H7 (cell line): ENCODE measurements around the gene ARHGAP4. TPM values are rescaled to one million over a fixed set of nuclear protein-coding genes. Genes with fewer than 3 reads are reported as not detected.
A peak's percentile ranks its signal among the peaks of the same experiment; 100 is the strongest.

Source experiments
- DNase-seq: peaks from one replicate; pipeline ENCODE4 v3.0.0; 2012
- H3K27me3 ChIP-seq: 2 replicates; pipeline ENCODE4 v1.6.0; 2011; ENCODE audit warnings: mild to moderate bottlenecking, low read length; ENCODE audit not compliant: control insufficient read depth, insufficient read depth
- H3K36me3 ChIP-seq: replicated peaks from 2 replicates; pipeline ENCODE4 v1.5.1; 2011; ENCODE audit warnings: low read length; ENCODE audit not compliant: control insufficient read depth, insufficient read depth
- H3K4me3 ChIP-seq: 2 replicates; pipeline ENCODE4 v1.5.1; 2011; ENCODE audit warnings: low read depth, mild to moderate bottlenecking, control low read depth, low read length, moderate library complexity; ENCODE audit not compliant: insufficient read depth
- total RNA-seq: library from RNA; depleted of rRNA; stranded (reverse); fragments of >200 nt; shearing (Covaris generic); gene quantifications from 2 replicates; pipeline ENCODE4 v1.2.3, GENCODE V29; 2014

Gene ARHGAP4
- total RNA-seq, 1 experiment from 2014 or later, result 39.4 TPM

GRCh38 chrX:153955228-153955732 lies 29.2 kb upstream of the ARHGAP4 start:
- peaks cover 65% of the 10 kb centered on the region for H3K36me3 ChIP-seq
- H3K4me3 ChIP-seq, result no peak overlapping the region
- H3K27me3 ChIP-seq, result no peaks in the 10 kb centered on the region
- DNase-seq, result no peak

DNA sequence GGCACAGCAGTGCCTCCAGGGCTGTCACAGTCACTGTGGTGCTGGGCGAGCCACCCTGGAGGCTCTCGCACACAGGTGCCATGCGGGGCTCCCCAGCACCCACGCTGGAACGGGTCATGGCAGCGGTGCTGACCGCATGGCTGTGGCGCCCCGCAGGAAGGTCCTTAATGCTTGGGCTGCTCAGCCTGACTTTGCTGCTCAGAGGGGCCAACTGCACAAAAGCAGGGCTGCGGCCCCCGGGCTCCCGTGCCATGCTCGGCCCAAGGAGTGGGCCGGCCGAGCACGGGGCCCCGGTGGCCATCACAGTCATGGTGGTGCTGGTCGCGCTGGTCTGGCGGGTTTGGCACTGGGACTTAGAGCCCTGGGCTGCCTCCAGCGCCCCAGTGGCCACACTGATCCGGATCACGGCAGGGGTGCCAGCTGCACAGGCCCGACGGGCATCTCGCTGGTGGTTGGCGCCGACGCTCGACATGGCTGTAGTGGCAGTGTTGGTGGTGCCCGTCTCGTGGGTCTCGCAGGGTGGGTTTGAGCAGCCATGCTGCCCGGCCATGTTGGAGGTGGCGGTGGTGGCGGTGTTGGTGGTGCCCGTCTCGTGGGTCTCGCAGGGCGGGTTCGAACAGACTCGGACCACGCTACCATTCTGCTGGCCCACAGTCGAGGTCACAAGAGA lies 28.6 kb upstream of the ARHGAP4 start:
- no peaks in the 10 kb centered on the region for H3K27me3 ChIP-seq
- peaks cover 61% of the 10 kb centered on the region for H3K36me3 ChIP-seq
- DNase-seq, result no peak
- no peak overlapping the region for H3K4me3 ChIP-seq

- Histone ChIP-seq H3K36me3 (peaks cover 57% of the 10 kb centered on the region), H3K4me3 (no peak overlapping the region), H3K27me3 (no peaks in the 10 kb centered on the region)
- peak; percentile 78 for DNase-seq
Measured at GRCh38 chrX:153953892-153954557, 28.0 kb upstream of the ARHGAP4 start.

DNA sequence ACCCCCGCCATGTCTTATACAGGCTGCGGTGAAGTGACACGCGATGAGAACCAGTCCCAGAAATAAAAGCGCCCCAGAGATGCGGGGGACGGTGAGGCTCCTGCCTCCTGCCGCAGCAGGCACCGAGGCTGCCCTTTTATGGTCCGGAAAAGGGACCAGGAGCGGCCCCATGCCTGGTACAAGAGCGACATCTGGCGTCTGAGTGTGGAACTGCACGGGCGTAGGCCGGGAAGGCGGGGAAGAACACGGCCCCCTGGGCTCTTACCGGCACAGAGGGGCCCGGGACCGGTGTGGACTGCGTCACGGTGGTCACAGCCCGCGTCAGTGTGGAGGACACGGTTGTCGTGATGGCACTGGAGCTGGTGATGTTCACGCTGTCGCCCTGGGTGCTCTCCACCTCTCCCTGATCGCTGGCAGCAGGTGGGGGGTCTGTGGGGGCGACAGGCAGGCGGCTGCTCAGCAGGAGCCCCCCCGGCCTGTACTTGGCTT lies 27.3 kb upstream of the ARHGAP4 start:
- no peaks in the 10 kb centered on the region for H3K27me3 ChIP-seq
- no peak overlapping the region for H3K4me3 ChIP-seq
- peak; percentile 98 for DNase-seq
- H3K36me3 ChIP-seq, result peaks cover 51% of the 10 kb centered on the region

DNA sequence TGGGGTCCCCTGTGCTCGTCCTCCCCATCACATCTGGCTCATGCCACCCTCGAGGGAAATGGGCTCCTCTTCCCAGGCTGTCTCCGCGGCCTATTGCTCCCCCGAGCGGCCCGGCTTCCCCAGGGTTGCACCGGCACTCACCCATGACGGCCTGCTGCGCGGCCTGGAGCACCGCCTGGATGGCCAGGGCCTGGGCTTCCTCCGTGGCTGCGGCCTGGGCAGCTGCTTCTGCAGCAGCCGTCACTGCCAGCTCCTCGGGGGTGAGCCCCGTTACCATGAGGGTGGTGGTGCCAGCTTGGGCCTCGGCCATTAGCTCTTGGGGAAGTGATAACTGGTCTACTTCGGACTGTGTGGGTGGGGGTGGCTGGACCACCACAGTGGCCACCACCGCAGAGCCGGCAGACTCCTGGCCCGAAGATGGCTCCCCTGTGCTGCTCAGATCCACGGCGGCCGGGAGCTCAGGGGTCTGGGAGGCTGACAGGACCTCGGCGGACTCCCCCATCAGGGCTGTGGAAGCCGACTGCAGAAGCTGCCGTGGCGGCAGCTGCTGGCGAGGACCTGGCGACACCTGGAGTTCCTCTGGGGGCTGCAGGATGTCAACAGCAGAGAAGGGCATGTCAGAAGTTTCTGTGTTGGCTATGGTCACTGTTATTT lies 26.4 kb upstream of the ARHGAP4 start:
- Histone ChIP-seq H3K4me3 (no peak overlapping the region), H3K36me3 (peaks cover 45% of the 10 kb centered on the region), H3K27me3 (no peaks in the 10 kb centered on the region)
- no peak for DNase-seq

DNA sequence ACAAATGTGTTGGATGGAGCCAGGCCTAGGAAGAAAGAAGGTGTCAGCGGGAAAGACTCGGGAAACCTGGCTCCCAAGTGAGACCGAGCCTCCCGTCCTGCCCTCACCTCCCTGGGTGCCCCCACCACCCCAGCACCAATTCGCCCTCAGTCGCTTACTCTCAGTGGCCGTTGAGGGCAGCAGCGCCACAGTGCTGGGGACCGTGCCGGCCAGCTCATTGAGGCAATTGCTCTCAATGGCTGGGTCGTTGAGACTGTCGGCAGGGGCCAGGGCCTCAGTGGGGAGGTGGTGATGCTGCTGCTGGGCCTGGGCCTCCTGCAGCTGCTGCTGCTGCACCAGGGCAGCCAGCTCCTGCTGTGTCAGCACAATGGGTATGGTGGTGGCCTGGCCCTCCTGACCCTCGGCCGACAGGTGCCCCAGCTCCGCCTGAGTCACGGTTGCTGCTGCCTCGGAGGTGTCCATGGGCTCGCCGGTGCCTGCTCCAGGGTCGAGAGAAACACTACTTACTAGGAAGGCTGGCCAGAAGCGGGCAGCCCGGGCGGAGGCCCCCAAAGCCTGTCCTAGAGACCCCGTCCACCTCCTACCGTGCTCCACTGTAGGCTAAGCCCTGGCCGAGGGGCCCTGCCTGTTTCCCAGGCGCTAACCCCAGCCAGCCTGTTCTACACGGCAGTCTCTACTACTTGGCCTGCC lies 25.8 kb upstream of the ARHGAP4 start:
- Histone ChIP-seq H3K27me3 (no peaks in the 10 kb centered on the region), H3K4me3 (no peak overlapping the region), H3K36me3 (peaks cover 39% of the 10 kb centered on the region)
- no peak for DNase-seq

GRCh38 chrX:153950127-153950526 lies 24.1 kb upstream of the ARHGAP4 start:
- Histone ChIP-seq H3K27me3 (no peaks in the 10 kb centered on the region), H3K36me3 (peaks cover 27% of the 10 kb centered on the region), H3K4me3 (no peak overlapping the region)
- DNase-seq, result no peak

GRCh38 chrX:153948847-153949805 lies 23.1 kb upstream of the ARHGAP4 start:
- DNase-seq, result peak; percentile 82
- Histone ChIP-seq H3K36me3 (peaks cover 23% of the 10 kb centered on the region), H3K27me3 (no peaks in the 10 kb centered on the region), H3K4me3 (no peak overlapping the region)

GRCh38 chrX:153948002-153948466 lies 22.0 kb upstream of the ARHGAP4 start:
- peak; percentile 65 for DNase-seq
- Histone ChIP-seq H3K4me3 (no peak overlapping the region), H3K27me3 (no peaks in the 10 kb centered on the region), H3K36me3 (peaks cover 21% of the 10 kb centered on the region)

GRCh38 chrX:153947009-153947769 lies 21.1 kb upstream of the ARHGAP4 start:
- peak; percentile 94 for DNase-seq
- H3K36me3 ChIP-seq, result peaks cover 14% of the 10 kb centered on the region
- no peaks in the 10 kb centered on the region for H3K27me3 ChIP-seq
- H3K4me3 ChIP-seq, result no peak overlapping the region

GRCh38 chrX:153945956-153946943 lies 20.2 kb upstream of the ARHGAP4 start:
- DNase-seq, result no peak
- Histone ChIP-seq H3K4me3 (no peak overlapping the region), H3K27me3 (no peaks in the 10 kb centered on the region), H3K36me3 (peaks cover 12% of the 10 kb centered on the region)

GRCh38 chrX:153944800-153945150 lies 18.7 kb upstream of the ARHGAP4 start:
- Histone ChIP-seq H3K4me3 (no peak overlapping the region), H3K27me3 (no peaks in the 10 kb centered on the region), H3K36me3 (peaks cover 4% of the 10 kb centered on the region)
- DNase-seq, result no peak
